Measurements from ENCODE around the gene FGF5. TPM values are rescaled to one million over a fixed set of nuclear protein-coding genes. Genes with fewer than 3 reads are reported as not detected.
"Not testable (repeated sequence)": the region's sequence is repeated elsewhere in the genome, so short reads cannot be mapped to it uniquely, and the experiment has no call there.

Gene FGF5
- total RNA-seq, 1 donor from 2014 or later: not detected

GRCh38 chr4:80279751-80280150 lies 13.3 kb downstream of the FGF5 start:
- Histone ChIP-seq H4K20me1 (ENCODE audit: low read depth) (no peaks in the 10 kb centered on the region), H3K9ac (no peak overlapping the region), H3K27me3 (peaks cover 22% of the 10 kb centered on the region), H3K79me2 (ENCODE audit: low read depth) (no peaks in the 10 kb centered on the region), H2AFZ (replicated peaks) (no peak overlapping the region), H3K27ac (no peak overlapping the region), H3K4me1 (no peaks in the 10 kb centered on the region), H3K4me2 (no peak overlapping the region), H3K4me3 (no peak overlapping the region), H3K36me3 (no peaks in the 10 kb centered on the region), H3F3A (ENCODE audit: low read depth) (no peaks in the 10 kb centered on the region), H3K9me3 (ENCODE audit: low read depth) (no peaks in the 10 kb centered on the region)
- Mint-ChIP-seq H3K4me1 (no peaks in the 10 kb centered on the region), H3K4me3 (no peak overlapping the region), H3K9me3 (no peaks in the 10 kb centered on the region), H3K27ac (no peak overlapping the region), H3K36me3 (no peaks in the 10 kb centered on the region), H3K27me3 (ENCODE audit: insufficient read depth, low read depth) (no peaks in the 10 kb centered on the region)
- TF ChIP-seq EZH2phosphoT487 (IDR thresholded peaks at IDR 0.05) (no peak), EZH2 (IDR thresholded peaks at IDR 0.05) (no peak), CTCF (IDR thresholded peaks at IDR 0.05) (no peak)
- DNase-seq (ENCODE audit: low spot score): no peak

DNA sequence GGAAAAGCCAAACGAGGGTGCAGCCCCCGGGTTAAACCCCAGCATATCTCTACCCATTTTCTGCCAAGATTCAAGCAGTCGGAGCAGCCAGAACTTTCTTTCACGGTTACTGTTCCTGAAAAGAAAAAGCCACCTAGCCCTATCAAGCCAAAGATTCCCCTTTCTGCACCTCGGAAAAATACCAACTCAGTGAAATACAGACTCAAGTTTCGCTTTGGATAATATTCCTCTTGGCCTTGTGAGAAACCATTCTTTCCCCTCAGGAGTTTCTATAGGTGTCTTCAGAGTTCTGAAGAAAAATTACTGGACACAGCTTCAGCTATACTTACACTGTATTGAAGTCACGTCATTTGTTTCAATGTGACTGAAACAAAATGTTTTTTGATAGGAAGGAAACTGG lies 20.0 kb downstream of the FGF5 start:
- no peak for DNase-seq (ENCODE audit: low spot score)
- Histone ChIP-seq H3K27me3 (peaks cover 5% of the 10 kb centered on the region), H3K9me3 (ENCODE audit: low read depth) (no peaks in the 10 kb centered on the region), H3K4me3 (no peak overlapping the region), H3K9ac (no peak overlapping the region), H3K36me3 (no peaks in the 10 kb centered on the region), H4K20me1 (ENCODE audit: low read depth) (no peaks in the 10 kb centered on the region), H3K79me2 (ENCODE audit: low read depth) (no peaks in the 10 kb centered on the region), H3F3A (ENCODE audit: low read depth) (no peaks in the 10 kb centered on the region), H2AFZ (replicated peaks) (no peak overlapping the region), H3K4me2 (no peak overlapping the region), H3K4me1 (no peaks in the 10 kb centered on the region), H3K27ac (no peak overlapping the region)
- TF ChIP-seq EZH2 (IDR thresholded peaks at IDR 0.05) (no peak), CTCF (IDR thresholded peaks at IDR 0.05) (no peak), EZH2phosphoT487 (IDR thresholded peaks at IDR 0.05) (no peak)
- H3K9me3 Mint-ChIP-seq: no peaks in the 10 kb centered on the region
- H3K36me3 Mint-ChIP-seq: no peaks in the 10 kb centered on the region
- H3K4me3 Mint-ChIP-seq: no peak overlapping the region
- H3K27ac Mint-ChIP-seq: no peak overlapping the region
- H3K4me1 Mint-ChIP-seq: no peaks in the 10 kb centered on the region
- no peaks in the 10 kb centered on the region for H3K27me3 Mint-ChIP-seq (ENCODE audit: insufficient read depth, low read depth)

DNA sequence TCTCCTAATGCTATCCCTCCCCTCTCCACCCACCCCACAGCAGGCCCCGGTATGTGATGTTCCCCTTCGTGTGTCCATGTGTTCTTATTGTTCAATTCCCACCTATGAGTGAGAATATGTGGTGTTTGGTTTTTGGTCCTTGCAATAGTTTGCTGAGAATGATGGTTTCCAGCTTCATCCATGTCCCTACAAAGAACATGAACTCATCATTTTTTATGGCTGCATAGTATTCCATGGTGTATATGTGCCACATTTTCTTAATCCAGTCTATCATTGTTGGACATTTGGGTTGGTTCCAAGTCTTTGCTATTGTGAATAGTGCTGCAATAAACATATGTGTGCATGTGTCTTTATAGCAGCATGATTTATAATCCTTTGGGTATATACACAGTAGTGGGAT lies 24.2 kb downstream of the FGF5 start:
- H3K4me2 ChIP-seq; H3K4me3 ChIP-seq; H3K27ac Mint-ChIP-seq; H3K27ac ChIP-seq; H3K9ac ChIP-seq; H3K9me3 Mint-ChIP-seq; DNase-seq (ENCODE audit: low spot score); H3K27me3 ChIP-seq; H4K20me1 ChIP-seq (ENCODE audit: low read depth); H3K79me2 ChIP-seq (ENCODE audit: low read depth); H3K36me3 Mint-ChIP-seq; H3K9me3 ChIP-seq (ENCODE audit: low read depth); H3K36me3 ChIP-seq; H3K4me1 ChIP-seq; H2AFZ ChIP-seq (replicated peaks); H3F3A ChIP-seq (ENCODE audit: low read depth); H3K4me3 Mint-ChIP-seq; H3K4me1 Mint-ChIP-seq; H3K27me3 Mint-ChIP-seq (ENCODE audit: insufficient read depth, low read depth): not testable (repeated sequence)

GRCh38 chr4:80294206-80294605 lies 27.7 kb downstream of the FGF5 start:
- Mint-ChIP-seq H3K27me3 (ENCODE audit: insufficient read depth, low read depth) (no peaks in the 10 kb centered on the region), H3K36me3 (no peaks in the 10 kb centered on the region), H3K4me3 (no peak overlapping the region), H3K4me1 (peaks cover 4% of the 10 kb centered on the region), H3K9me3 (no peaks in the 10 kb centered on the region), H3K27ac (no peak overlapping the region)
- Histone ChIP-seq H2AFZ (replicated peaks) (no peak overlapping the region), H3K9ac (no peak overlapping the region), H3K27ac (no peak overlapping the region), H3F3A (ENCODE audit: low read depth) (no peaks in the 10 kb centered on the region), H4K20me1 (ENCODE audit: low read depth) (no peaks in the 10 kb centered on the region), H3K4me1 (no peaks in the 10 kb centered on the region), H3K4me3 (no peak overlapping the region), H3K27me3 (no peaks in the 10 kb centered on the region), H3K79me2 (ENCODE audit: low read depth) (no peaks in the 10 kb centered on the region), H3K4me2 (no peak overlapping the region), H3K9me3 (ENCODE audit: low read depth) (no peaks in the 10 kb centered on the region), H3K36me3 (no peaks in the 10 kb centered on the region)
- TF ChIP-seq CTCF (IDR thresholded peaks at IDR 0.05) (no peak), EZH2 (IDR thresholded peaks at IDR 0.05) (no peak)
- no peak for DNase-seq (ENCODE audit: low spot score)

All from neural progenitor cell (in vitro differentiated cells).